H1 (cell line): ENCODE data around the gene GPX4. TPM values are rescaled to one million over a fixed set of nuclear protein-coding genes. Genes with fewer than 3 reads are reported as not detected.
A peak's percentile ranks its signal among the peaks of the same experiment; 100 is the strongest.

Source experiments
- CTCF ChIA-PET: fragments of 300-600 bp; sonication (Branson Sonifier 250); formaldehyde crosslinking; loops from one replicate; lab custom pipeline; 2021; ENCODE audit not compliant: partially characterized antibody; lab: Charles Lee
- POLR2A ChIA-PET: fragments of 300-600 bp; sonication (Branson Sonifier 250); formaldehyde crosslinking; loops from one replicate; lab custom pipeline; 2021; ENCODE audit warnings: inconsistent platforms; ENCODE audit not compliant: partially characterized antibody; lab: Charles Lee
- DNase-seq, 2 experiments: peaks; one replicate each; pipeline versions ENCODE4 v3.0.0 to v3.0.0-alpha.2; 2010 to 2022; ENCODE audit warnings: low spot score in 2 of 2, low read depth in 1 of 2, mixed read lengths in 1 of 2
- FAIRE-seq: peaks from 2 replicates; lab custom pipeline; 2011; peaks lifted over from hg19 to GRCh38; lab: Jason Lieb, UNC
- H2AFZ ChIP-seq: 2 replicates; pipeline ENCODE4 v1.8.1; 2012; ENCODE audit warnings: low read length, inconsistent platforms
- H2AK5ac ChIP-seq: 2 replicates; pipeline ENCODE4 v1.6.1; 2013; ENCODE audit warnings: low read depth, low read length
- H2BK120ac ChIP-seq: replicated peaks from 2 replicates; pipeline ENCODE3; 2013; ENCODE audit warnings: low read depth, low read length, inconsistent platforms
- H2BK12ac ChIP-seq: 2 replicates; pipeline ENCODE4 v1.6.1; 2013; ENCODE audit warnings: low read depth, low read length
- H2BK15ac ChIP-seq: 2 replicates; pipeline ENCODE4 v1.6.1; 2013; ENCODE audit warnings: low read length
- H2BK20ac ChIP-seq: 2 replicates; pipeline ENCODE4 v1.6.1; 2013; ENCODE audit warnings: low read length
- H2BK5ac ChIP-seq: 2 replicates; pipeline ENCODE4 v1.6.1; 2013; ENCODE audit warnings: low read depth, low read length
- H3K14ac ChIP-seq: 2 replicates; pipeline ENCODE4 v1.6.1; 2013; ENCODE audit warnings: inconsistent platforms; ENCODE audit not compliant: insufficient read length
- H3K18ac ChIP-seq: 2 replicates; pipeline ENCODE4 v1.6.1; 2013; ENCODE audit warnings: low read length; ENCODE audit errors: extremely low read depth
- H3K23ac ChIP-seq: 2 replicates; pipeline ENCODE4 v1.6.1; 2013; ENCODE audit warnings: inconsistent platforms; ENCODE audit not compliant: insufficient read length
- H3K23me2 ChIP-seq: 2 replicates; pipeline ENCODE4 v1.6.1; 2013; ENCODE audit warnings: low read depth, low read length
- H3K27ac ChIP-seq: 2 replicates; pipeline ENCODE4 v1.6.1; 2011; ENCODE audit warnings: low read depth, low read length, inconsistent platforms
- H3K27me3 ChIP-seq, 4 experiments: replicated peaks in 1 of 4; 1 replicate in 1 of 4; 2 replicates in 3 of 4; pipeline versions ENCODE4 v1.6.1 to v1.8.1; 2011 to 2013; ENCODE audit warnings: low read length in 3 of 4, mild to moderate bottlenecking in 3 of 4, inconsistent platforms in 2 of 4, mixed read lengths in 2 of 4, moderate library complexity in 1 of 4; ENCODE audit not compliant: control insufficient read depth in 3 of 4, insufficient read depth in 3 of 4; ENCODE audit errors: extremely low read depth in 1 of 4
- H3K36me3 ChIP-seq, 4 experiments: 2 replicates each; pipeline versions ENCODE4 v1.6.1 to v1.8.1; 2011 to 2013; ENCODE audit warnings: mild to moderate bottlenecking in 4 of 4, low read length in 3 of 4, moderate library complexity in 2 of 4, control low read depth in 1 of 4, inconsistent platforms in 1 of 4; ENCODE audit not compliant: insufficient read depth in 4 of 4, control insufficient read depth in 2 of 4
- H3K4ac ChIP-seq: replicated peaks from 2 replicates; pipeline ENCODE3; 2013; ENCODE audit warnings: low read length, low read depth, mixed read lengths, inconsistent platforms; ENCODE audit not compliant: insufficient read length
- H3K4me1 ChIP-seq, 4 experiments: replicated peaks in 1 of 4; 1 replicate in 1 of 4; 2 replicates in 3 of 4; pipeline versions ENCODE4 v1.6.1 to v1.8.1; 2011 to 2013; ENCODE audit warnings: low read length in 3 of 4, inconsistent platforms in 2 of 4, mixed read lengths in 1 of 4; ENCODE audit not compliant: insufficient read depth in 4 of 4, control insufficient read depth in 3 of 4
- H3K4me2 ChIP-seq, 2 experiments: 2 replicates each; pipeline versions ENCODE4 v1.6.1 to v1.8.1; 2011 to 2013; ENCODE audit warnings: low read depth in 2 of 2, low read length in 2 of 2, control low read depth in 1 of 2, inconsistent platforms in 1 of 2, mild to moderate bottlenecking in 1 of 2; ENCODE audit not compliant: insufficient read depth in 1 of 2
- H3K4me3 ChIP-seq, 4 experiments: fragments of 200-600, 300-600 bp in 1 of 4; sonication (generic), shearing (Covaris generic), sonication (Bioruptor Twin) in 1 of 4; 2 replicates each; pipeline versions ENCODE4 v1.5.1 to v1.8.1; 2011 to 2016; ENCODE audit warnings: low read length in 4 of 4, low read depth in 3 of 4, control low read depth in 2 of 4, inconsistent platforms in 2 of 4, mild to moderate bottlenecking in 2 of 4, mixed read lengths in 1 of 4, moderate library complexity in 1 of 4; ENCODE audit not compliant: insufficient read depth in 2 of 4; ENCODE audit errors: extremely low read depth in 1 of 4
- H3K56ac ChIP-seq: replicated peaks from 2 replicates; pipeline ENCODE3; 2013; ENCODE audit warnings: low read depth, mild to moderate bottlenecking, mixed read lengths, low read length, inconsistent platforms; ENCODE audit not compliant: insufficient read length
- H3K79me1 ChIP-seq: 2 replicates; pipeline ENCODE4 v1.6.1; 2013; ENCODE audit warnings: low read depth, low read length, control low read depth
- H3K79me2 ChIP-seq, 2 experiments: 2 replicates each; pipeline versions ENCODE4 v1.6.1 to v1.8.1; 2012 to 2013; ENCODE audit warnings: low read length in 2 of 2, mild to moderate bottlenecking in 2 of 2, inconsistent platforms in 1 of 2; ENCODE audit not compliant: insufficient read depth in 2 of 2, control insufficient read depth in 1 of 2
- H3K9ac ChIP-seq, 4 experiments: replicated peaks in 1 of 4; 1 replicate in 1 of 4; 2 replicates in 3 of 4; pipeline versions ENCODE4 v1.6.1 to v1.8.1; 2011 to 2013; ENCODE audit warnings: low read depth in 3 of 4, low read length in 3 of 4, control low read depth in 2 of 4, mild to moderate bottlenecking in 2 of 4, moderate library complexity in 2 of 4, inconsistent platforms in 1 of 4; ENCODE audit errors: extremely low read depth in 1 of 4
- H3K9me3 ChIP-seq, 2 experiments: 2 replicates each; pipeline versions ENCODE4 v1.6.1 to v1.8.1; 2012 to 2013; ENCODE audit warnings: mild to moderate bottlenecking in 2 of 2, moderate library complexity in 2 of 2, control low read depth in 1 of 2, inconsistent platforms in 1 of 2, low read depth in 1 of 2, low read length in 1 of 2, mixed read lengths in 1 of 2; ENCODE audit not compliant: insufficient read depth in 2 of 2
- H4K20me1 ChIP-seq, 2 experiments: replicated peaks in 1 of 2; 2 replicates each; pipeline versions ENCODE3 to v1.8.1; 2011 to 2013; ENCODE audit warnings: inconsistent platforms in 2 of 2, low read length in 2 of 2, mild to moderate bottlenecking in 1 of 2; ENCODE audit not compliant: insufficient read depth in 2 of 2, control insufficient read depth in 1 of 2
- H4K5ac ChIP-seq: 2 replicates; pipeline ENCODE4 v1.6.1; 2013; ENCODE audit warnings: low read length, low read depth, mixed read lengths, inconsistent platforms; ENCODE audit not compliant: insufficient read length
- H4K8ac ChIP-seq: 2 replicates; pipeline ENCODE4 v1.8.0; 2013; ENCODE audit warnings: mild to moderate bottlenecking, moderate library complexity, low read length, inconsistent platforms; ENCODE audit not compliant: insufficient read depth; ENCODE audit errors: extremely low read depth
- H4K91ac ChIP-seq: replicated peaks from 2 replicates; pipeline ENCODE3; 2013; ENCODE audit warnings: low read length, mixed read lengths, inconsistent platforms; ENCODE audit not compliant: insufficient read length
- EP300 ChIP-seq, 2 experiments: IDR thresholded peaks; 1 replicate in 1 of 2; 2 replicates in 1 of 2; pipeline ENCODE4 v1.6.1; 2011 to 2012; ENCODE audit warnings: low read depth in 2 of 2, low read length in 2 of 2, mild to moderate bottlenecking in 2 of 2, borderline replicate concordance in 1 of 2, inconsistent platforms in 1 of 2, moderate library complexity in 1 of 2
- POLR2A ChIP-seq, 2 experiments: IDR thresholded peaks; 1 replicate in 1 of 2; 2 replicates in 1 of 2; pipeline ENCODE4 v1.6.1; 2011; ENCODE audit warnings: low read depth in 2 of 2, low read length in 2 of 2, mild to moderate bottlenecking in 2 of 2; ENCODE audit errors: control extremely low read depth in 1 of 2
- POLR2AphosphoS5 ChIP-seq: IDR thresholded peaks from 2 replicates; pipeline ENCODE4 v1.6.1; 2011; ENCODE audit warnings: low read depth, low read length
- RAD21 ChIP-seq, 2 experiments: IDR thresholded peaks in 1 of 2; conservative IDR thresholded peaks in 1 of 2; 2 replicates each; pipeline ENCODE4 v1.6.1; 2011; ENCODE audit warnings: low read depth in 2 of 2, low read length in 2 of 2, improper control_type of control experiment in 1 of 2, inconsistent platforms in 1 of 2, mild to moderate bottlenecking in 1 of 2, moderate library complexity in 1 of 2
- RXRA ChIP-seq: IDR thresholded peaks from 2 replicates; pipeline ENCODE4 v1.6.1; 2011; ENCODE audit warnings: low read depth, mild to moderate bottlenecking, low read length, moderate library complexity; ENCODE audit not compliant: insufficient read depth
- SP2 ChIP-seq: IDR thresholded peaks from 2 replicates; pipeline ENCODE4 v1.6.1; 2012; ENCODE audit warnings: mild to moderate bottlenecking, low read length, inconsistent platforms
- WGBS, 2 experiments: shearing (Covaris generic) in 1 of 2; methylation state at CpG; one replicate each; pipeline versions ENCODE4 v1.1.6 to v1.1.7; 2013 to 2015; ENCODE audit warnings: low lambda C conversion rate in 2 of 2, mixed read lengths in 2 of 2, inconsistent platforms in 1 of 2, low coverage in 1 of 2, missing lambda C conversion rate in 1 of 2; ENCODE audit not compliant: insufficient replicate concordance in 2 of 2, insufficient coverage in 1 of 2, insufficient read length in 1 of 2; ENCODE audit errors: extremely low coverage in 1 of 2, missing lambda C conversion rate in 1 of 2; 5-methylcytosine and 5-hydroxymethylcytosine counted together
- polyA plus RNA-seq, 7 experiments: library from polyadenylated mRNA; depleted of rRNA in 3 of 7; stranded (reverse) in 5 of 7; unstranded in 2 of 7; fragments of >200 nt in 5 of 7; fragments of 200-250 nt in 2 of 7; gene quantifications; 1 replicate in 5 of 7; 2 replicates in 1 of 7; 4 replicates in 1 of 7; pipeline versions ENCODE4 v1.2.1 to v1.2.3, GENCODE V29; 2011 to 2013; ENCODE audit warnings: missing spikeins in 2 of 7, mixed read lengths in 2 of 7
- total RNA-seq: library from RNA; stranded (reverse); fragmentation: NEBNext Ultra II Directional; extraction: Animal tissue kit (Norgen Biotek cat#: 25700); gene quantifications from 2 replicates; pipeline ENCODE4 v1.2.1, GENCODE V29; 2021

The GPX4 gene
- total and polyA plus RNA-seq, 2 of the 8 experiments (the other 6 are each of a cell fraction or from before 2014, with no cell fraction given), result 342 to 693 TPM

- no peak overlapping the region for H4K91ac ChIP-seq
- no peak overlapping the region for H3K9ac ChIP-seq
- no peak overlapping the region for H2BK120ac ChIP-seq
- no peak overlapping the region for H3K14ac ChIP-seq
- H2BK12ac ChIP-seq, result no peak overlapping the region
- peaks cover 0 to 12% (median 6%) of the 10 kb centered on the region in 4 experiments; a peak in 5 of 7 replicates for H3K4me1 ChIP-seq
- ChIA-PET CTCF (interaction anchor here (0.5 to 2.1 kb wide), 4 partner anchors 23 to 92 kb away, joined by 3 to 4 read pairs (median 3); no protein-coding TSS in a partner anchor), POLR2A (interaction anchor here (0.9 to 9.8 kb wide), 8 partner anchors 9 to 128 kb away, joined by 3 to 116 read pairs (median 4); no protein-coding TSS in a partner anchor)
- H3K36me3 ChIP-seq, result peaks cover 8 to 37% (median 17%) of the 10 kb centered on the region in 4 experiments; a peak in 6 of 8 replicates
- no peak overlapping the region for H3K4ac ChIP-seq
- TF ChIP-seq RAD21 (IDR thresholded peaks at IDR 0.05 in 1 of 2, conservative IDR thresholded peaks at IDR 0.05 in 1 of 2; ENCODE audit: low read depth in 2 of 2, low read length in 2 of 2) (no peak), RXRA (no peak), EP300 (IDR thresholded peaks at IDR 0.05; ENCODE audit: borderline replicate concordance in 1 of 2, low read depth in 2 of 2, low read length in 2 of 2) (no peak), POLR2AphosphoS5 (peak; percentile 54; the same call in 1 of the 2 replicates), SP2 (no peak), POLR2A (IDR thresholded peaks at IDR 0.05; ENCODE audit: control extremely low read depth in 1 of 2, low read depth in 2 of 2, low read length in 2 of 2) (0 out of 3 replicates have a peak, but pooled peaks of 1 of the 2 experiments have one; percentile 30)
- H3K4me3 ChIP-seq, result no peak overlapping the region
- H3K18ac ChIP-seq, result no peak overlapping the region
- H4K20me1 ChIP-seq, result peaks cover 5 to 14% of the 10 kb centered on the region in 2 experiments
- no peak overlapping the region for H4K5ac ChIP-seq
- H4K8ac ChIP-seq, result no peak overlapping the region; the same call in 1 of the 2 replicates
- H3K27ac ChIP-seq, result no peak overlapping the region
- no peak overlapping the region for H2BK5ac ChIP-seq
- no peak overlapping the region for H2AK5ac ChIP-seq
- no peaks in the 10 kb centered on the region; a peak in 1 of 4 replicates for H3K79me2 ChIP-seq
- H3K4me2 ChIP-seq, result no peak overlapping the region
- no peak overlapping the region for H2BK15ac ChIP-seq
- FAIRE-seq, result no peak
- H3K27me3 ChIP-seq, result no peaks in the 10 kb centered on the region
- no peak for DNase-seq
- H3K79me1 ChIP-seq, result peaks cover 2% of the 10 kb centered on the region
- H3K56ac ChIP-seq, result no peak overlapping the region
- H3K23ac ChIP-seq, result no peak overlapping the region
- no peak overlapping the region for H2AFZ ChIP-seq
- no peaks in the 10 kb centered on the region for H3K9me3 ChIP-seq
- peaks cover 7% of the 10 kb centered on the region; the same call in 1 of the 2 replicates for H3K23me2 ChIP-seq
- WGBS, 2 experiments, result 93% methylated on average over 23 of the region's 25 CpGs; no CpG with 5 or more reads in 1 of the 2 experiments
- H2BK20ac ChIP-seq, result no peak overlapping the region
Measured at GRCh38 chr19:1107661-1108261, 4.0 kb downstream of the GPX4 start.
